PC-9 (cell line): Measurements from ENCODE around the gene ZSCAN25. TPM values are rescaled to one million over a fixed set of nuclear protein-coding genes. Genes with fewer than 3 reads are reported as not detected.

Source experiments
- BruUV-seq: library from RNA; stranded (reverse); fragments of 400-500 nt; replicated peaks from 2 replicates; lab custom pipeline; 2021; lab: Mats Ljungman, UMichigan
- CTCF ChIA-PET: fragments of 300-600 bp; sonication (Branson Sonifier 250); formaldehyde crosslinking; loops from one replicate; lab custom pipeline; 2022; ENCODE audit warnings: antibody characterized with exemption; lab: Charles Lee
- POLR2A ChIA-PET: fragments of 300-600 bp; sonication (Branson Sonifier 250); formaldehyde crosslinking; loops from one replicate; lab custom pipeline; 2022; ENCODE audit warnings: antibody characterized with exemption; ENCODE audit not compliant: unreplicated experiment; lab: Charles Lee
- DNase-seq, 2 experiments: peaks; one replicate each; pipeline versions ENCODE4 v3.0.0 to v3.0.0-alpha.2; 2015 to 2022; ENCODE audit warnings: mixed read lengths in 1 of 2
- H2AFZ ChIP-seq: fragments of 200-600 bp; sonication (generic); 2 replicates; pipeline ENCODE4 v1.8.1; 2017; ENCODE audit warnings: antibody characterized with exemption
- H3F3A ChIP-seq: fragments of 200-600 bp; sonication (generic); 2 replicates; pipeline ENCODE4 v1.8.1; 2017; ENCODE audit warnings: antibody characterized with exemption, mild to moderate bottlenecking, low read depth; ENCODE audit not compliant: insufficient read depth
- H3K27ac ChIP-seq: fragments of 200-600 bp; sonication (generic); 2 replicates; pipeline ENCODE4 v1.6.1; 2016; ENCODE audit warnings: mixed run types
- H3K27me3 ChIP-seq: fragments of 200-600 bp; sonication (generic); 2 replicates; pipeline ENCODE4 v1.6.1; 2016; ENCODE audit warnings: low read depth, mixed run types; ENCODE audit not compliant: insufficient read depth
- H3K36me3 ChIP-seq: fragments of 200-600 bp; sonication (generic); 2 replicates; pipeline ENCODE4 v1.6.1; 2016; ENCODE audit warnings: low read depth, mixed run types
- H3K4me1 ChIP-seq: fragments of 200-600 bp; sonication (generic); replicated peaks from 2 replicates; pipeline ENCODE4 v1.6.1; 2016; ENCODE audit warnings: mixed run types; ENCODE audit not compliant: insufficient read depth
- H3K4me2 ChIP-seq: fragments of 200-600 bp; sonication (generic); 2 replicates; pipeline ENCODE4 v1.6.1; 2017; ENCODE audit warnings: mixed run types
- H3K4me3 ChIP-seq: fragments of 200-600 bp; sonication (generic); 2 replicates; pipeline ENCODE4 v1.6.1; 2016; ENCODE audit warnings: mixed run types
- H3K79me2 ChIP-seq: fragments of 200-600 bp; sonication (generic); 2 replicates; pipeline ENCODE4 v1.6.1; 2017; ENCODE audit warnings: low read depth, mixed run types
- H3K9me2 ChIP-seq: fragments of 200-600 bp; sonication (generic); 2 replicates; pipeline ENCODE4 v1.8.1; 2017; ENCODE audit warnings: mild to moderate bottlenecking; ENCODE audit not compliant: insufficient read depth
- H3K9me3 ChIP-seq: fragments of 200-600 bp; sonication (generic); 2 replicates; pipeline ENCODE4 v1.8.1; 2016; ENCODE audit warnings: low read depth; ENCODE audit not compliant: insufficient read depth
- H4K20me1 ChIP-seq: fragments of 200-600 bp; sonication (generic); 2 replicates; pipeline ENCODE4 v1.8.1; 2017; ENCODE audit not compliant: insufficient read depth
- EZH2 ChIP-seq: fragments of 200-600 bp; sonication (generic); IDR thresholded peaks from 2 replicates; pipeline ENCODE4 v1.8.0; 2017; ENCODE audit warnings: antibody characterized with exemption, low read depth
- intact Hi-C: fragments of 100-400 bp; cut with micrococcal nuclease; formaldehyde crosslinking; loops from one replicate; pipeline ENCODE4 v1.10.0; 2022; ENCODE audit not compliant: unreplicated experiment
- total RNA-seq: library from RNA; stranded (reverse); gene quantifications from 2 replicates; pipeline ENCODE4 v1.2.3, GENCODE V29; 2021
- TF ChIP-seq, protein P1 (sequence below): fragments of 200-600 bp; sonication (generic); conservative IDR thresholded peaks from 2 replicates; pipeline ENCODE4 v1.6.1; 2017; ENCODE audit warnings: mixed run types, antibody characterized with exemption, mild to moderate bottlenecking, moderate library complexity

The ZSCAN25 gene
- total RNA-seq, 1 experiment from 2014 or later, result 21.8 TPM

DNA sequence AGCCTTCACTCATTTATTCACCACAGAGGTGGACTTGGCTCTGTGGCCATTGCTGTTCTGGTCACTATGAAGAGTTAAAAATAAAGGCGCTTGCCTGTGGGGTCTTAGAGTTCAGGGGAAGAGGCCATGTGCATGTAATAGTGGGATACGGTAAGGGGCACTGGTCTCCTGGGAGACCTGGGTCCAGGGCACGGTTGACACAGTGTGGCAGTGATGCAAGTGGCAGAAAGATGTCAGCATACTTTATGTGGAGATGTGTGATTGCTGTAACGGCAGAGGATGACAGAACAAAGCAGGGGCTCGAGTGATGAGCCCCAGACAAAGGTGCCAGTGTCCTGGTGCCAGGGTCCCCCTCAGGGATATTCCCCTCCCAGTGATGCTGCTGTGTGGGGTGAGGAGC is 8.6 kb downstream of the ZSCAN25 start:
- Histone ChIP-seq H3K27me3 (no peaks in the 10 kb centered on the region), H3K4me1 (no peaks in the 10 kb centered on the region), H3K79me2 (no peaks in the 10 kb centered on the region), H4K20me1 (no peaks in the 10 kb centered on the region; the same call in 1 of the 2 replicates), H3K9me2 (no peaks in the 10 kb centered on the region), H3K36me3 (peaks cover 35% of the 10 kb centered on the region), H2AFZ (no peak overlapping the region), H3K9me3 (no peaks in the 10 kb centered on the region), H3F3A (0 out of 2 replicates have a peak, but pooled peaks cover 2% of the 10 kb centered on the region), H3K4me3 (no peak overlapping the region), H3K27ac (no peak overlapping the region), H3K4me2 (no peak overlapping the region)
- ChIA-PET POLR2A (no interaction called here), CTCF (no interaction called here)
- intact Hi-C loops, result no loop called here
- DNase-seq, result no peak
- BruUV-seq, result no TSS peak
- TF ChIP-seq EZH2, result no peak
- TF ChIP-seq, protein P1, sequence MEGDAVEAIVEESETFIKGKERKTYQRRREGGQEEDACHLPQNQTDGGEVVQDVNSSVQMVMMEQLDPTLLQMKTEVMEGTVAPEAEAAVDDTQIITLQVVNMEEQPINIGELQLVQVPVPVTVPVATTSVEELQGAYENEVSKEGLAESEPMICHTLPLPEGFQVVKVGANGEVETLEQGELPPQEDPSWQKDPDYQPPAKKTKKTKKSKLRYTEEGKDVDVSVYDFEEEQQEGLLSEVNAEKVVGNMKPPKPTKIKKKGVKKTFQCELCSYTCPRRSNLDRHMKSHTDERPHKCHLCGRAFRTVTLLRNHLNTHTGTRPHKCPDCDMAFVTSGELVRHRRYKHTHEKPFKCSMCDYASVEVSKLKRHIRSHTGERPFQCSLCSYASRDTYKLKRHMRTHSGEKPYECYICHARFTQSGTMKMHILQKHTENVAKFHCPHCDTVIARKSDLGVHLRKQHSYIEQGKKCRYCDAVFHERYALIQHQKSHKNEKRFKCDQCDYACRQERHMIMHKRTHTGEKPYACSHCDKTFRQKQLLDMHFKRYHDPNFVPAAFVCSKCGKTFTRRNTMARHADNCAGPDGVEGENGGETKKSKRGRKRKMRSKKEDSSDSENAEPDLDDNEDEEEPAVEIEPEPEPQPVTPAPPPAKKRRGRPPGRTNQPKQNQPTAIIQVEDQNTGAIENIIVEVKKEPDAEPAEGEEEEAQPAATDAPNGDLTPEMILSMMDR, result no peak

DNA sequence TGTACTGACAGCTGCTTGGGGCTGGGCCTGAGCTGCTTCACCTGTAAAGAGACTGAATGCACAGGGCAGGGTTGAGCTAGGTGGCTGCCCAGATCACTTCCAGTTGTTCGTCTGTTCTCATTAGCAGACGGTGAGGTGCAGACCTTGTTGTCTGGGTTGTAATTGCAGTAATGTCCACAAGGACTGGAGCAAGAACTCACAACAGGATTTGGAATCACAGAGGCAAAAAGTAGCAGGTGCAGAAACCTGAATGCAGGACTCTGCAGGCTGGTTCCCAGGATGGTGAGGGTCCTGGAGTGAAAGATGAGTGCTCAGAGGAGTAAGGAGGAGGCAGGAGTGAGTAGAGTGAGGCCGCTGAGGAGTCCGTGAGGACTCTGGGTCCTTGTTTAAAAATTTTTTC is 9.2 kb downstream of the ZSCAN25 start:
- Histone ChIP-seq H3K9me3 (no peaks in the 10 kb centered on the region), H3K9me2 (no peaks in the 10 kb centered on the region), H3K4me1 (no peaks in the 10 kb centered on the region), H3K36me3 (peaks cover 35% of the 10 kb centered on the region), H3K4me3 (no peak overlapping the region), H3K79me2 (no peaks in the 10 kb centered on the region), H3K4me2 (no peak overlapping the region), H2AFZ (no peak overlapping the region), H3K27ac (no peak overlapping the region), H4K20me1 (no peaks in the 10 kb centered on the region; the same call in 1 of the 2 replicates), H3F3A (peaks cover 8% of the 10 kb centered on the region; the same call in 1 of the 2 replicates), H3K27me3 (no peaks in the 10 kb centered on the region)
- TF ChIP-seq, protein P1, result no peak
- TF ChIP-seq EZH2, result no peak
- CTCF ChIA-PET, result no interaction called here
- no peak for DNase-seq
- no TSS peak for BruUV-seq
- POLR2A ChIA-PET, result no interaction called here
- intact Hi-C loops, result no loop called here

DNA sequence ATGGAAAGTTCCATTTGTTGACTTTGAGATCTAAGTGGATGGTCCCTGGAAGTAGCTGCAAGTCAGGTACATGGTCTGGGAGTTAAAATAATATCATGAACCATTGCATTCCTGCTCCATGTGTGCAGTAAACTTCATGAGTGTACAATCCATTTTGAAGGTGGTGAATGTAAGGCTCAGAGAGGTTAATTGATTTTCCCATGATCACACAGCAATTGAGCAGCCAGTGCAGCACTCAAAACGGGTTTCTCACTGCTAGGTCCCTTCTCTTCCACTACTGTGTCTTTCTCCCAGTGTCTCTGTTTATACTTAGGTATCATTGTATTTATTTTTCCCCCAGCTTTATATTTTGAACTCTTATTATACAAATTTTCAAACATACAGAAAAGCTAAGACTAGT is 9.9 kb downstream of the ZSCAN25 start:
- DNase-seq, result no peak
- H3K9me2 ChIP-seq, result no peaks in the 10 kb centered on the region
- intact Hi-C loops, result no loop called here
- no peak overlapping the region for H2AFZ ChIP-seq
- no peaks in the 10 kb centered on the region; the same call in 1 of the 2 replicates for H4K20me1 ChIP-seq
- no peaks in the 10 kb centered on the region for H3K9me3 ChIP-seq
- H3K27me3 ChIP-seq, result no peaks in the 10 kb centered on the region
- ChIA-PET POLR2A (no interaction called here), CTCF (no interaction called here)
- no peaks in the 10 kb centered on the region for H3K79me2 ChIP-seq
- no TSS peak for BruUV-seq
- no peaks in the 10 kb centered on the region for H3K4me1 ChIP-seq
- H3F3A ChIP-seq, result peaks cover 14% of the 10 kb centered on the region; the same call in 1 of the 2 replicates
- no peak for TF ChIP-seq EZH2
- TF ChIP-seq, protein P1, result no peak
- no peak overlapping the region for H3K4me2 ChIP-seq
- no peak overlapping the region for H3K4me3 ChIP-seq
- no peak overlapping the region for H3K27ac ChIP-seq
- peaks cover 29% of the 10 kb centered on the region; the same call in 1 of the 2 replicates for H3K36me3 ChIP-seq
